Fibroblast of lung (primary cell): Measurements from ENCODE around the gene DOK6. TPM values are rescaled to one million over a fixed set of nuclear protein-coding genes. Genes with fewer than 3 reads are reported as not detected.

Experiments
- DNase-seq, 2 donors: peaks; one replicate each; pipeline versions ENCODE4 v3.0.0 to v3.0.0-alpha.2; 2010; ENCODE audit warnings: low read depth in 2 of 2
- H2AFZ ChIP-seq: 2 replicates; pipeline ENCODE4 v1.5.1; 2012; ENCODE audit warnings: low read length, control low read depth, inconsistent platforms
- H3K27ac ChIP-seq: 2 replicates; pipeline ENCODE4 v1.5.1; 2011; ENCODE audit warnings: low read length, control low read depth; ENCODE audit not compliant: insufficient read depth
- H3K27me3 ChIP-seq: 2 replicates; pipeline ENCODE4 v1.5.1; 2011; ENCODE audit warnings: mild to moderate bottlenecking, low read length; ENCODE audit not compliant: control insufficient read depth, insufficient read depth
- H3K36me3 ChIP-seq: 2 replicates; pipeline ENCODE4 v1.5.1; 2011; ENCODE audit warnings: low read length; ENCODE audit not compliant: control insufficient read depth, insufficient read depth
- H3K4me1 ChIP-seq: 2 replicates; pipeline ENCODE4 v1.5.1; 2011; ENCODE audit warnings: low read length; ENCODE audit not compliant: control insufficient read depth, insufficient read depth; ENCODE audit errors: extremely low read depth
- H3K4me2 ChIP-seq: 2 replicates; pipeline ENCODE4 v1.5.1; 2011; ENCODE audit warnings: low read length, control low read depth; ENCODE audit not compliant: insufficient read depth; ENCODE audit errors: extremely low read depth
- H3K4me3 ChIP-seq, 4 experiments: fragments of 200-600 bp in 1 of 4; sonication (generic) in 1 of 4; replicated peaks in 1 of 4; 2 replicates each; pipeline ENCODE4 v1.5.1; 2011 to 2016; ENCODE audit warnings: low read length in 4 of 4, low read depth in 3 of 4, mild to moderate bottlenecking in 3 of 4, control low read depth in 2 of 4, inconsistent platforms in 1 of 4, mixed read lengths in 1 of 4; ENCODE audit not compliant: insufficient read depth in 1 of 4; ENCODE audit errors: control extremely low read depth in 1 of 4
- H3K79me2 ChIP-seq: 2 replicates; pipeline ENCODE4 v1.5.1; 2012; ENCODE audit warnings: mild to moderate bottlenecking, low read length, inconsistent platforms; ENCODE audit not compliant: control insufficient read depth, insufficient read depth
- H3K9ac ChIP-seq: 2 replicates; pipeline ENCODE4 v1.5.1; 2011; ENCODE audit warnings: mild to moderate bottlenecking, low read length, control low read depth; ENCODE audit not compliant: insufficient read depth
- H3K9me3 ChIP-seq: 2 replicates; pipeline ENCODE4 v1.5.1; 2012; ENCODE audit warnings: low read depth, low read length; ENCODE audit not compliant: control insufficient read depth, insufficient read depth
- H4K20me1 ChIP-seq: 2 replicates; pipeline ENCODE4 v1.5.1; 2011; ENCODE audit warnings: low read length; ENCODE audit not compliant: control insufficient read depth, insufficient read depth; ENCODE audit errors: extremely low read depth
- EZH2 ChIP-seq: IDR thresholded peaks from 2 replicates; pipeline ENCODE4 v1.5.1; 2012; ENCODE audit warnings: low read length, control low read depth, mild to moderate bottlenecking; ENCODE audit errors: missing control alignments
- polyA plus RNA-seq, 2 donors: library from polyadenylated mRNA; depleted of rRNA in 1 of 2; stranded (reverse) in 1 of 2; unstranded in 1 of 2; fragments of >200 nt; gene quantifications; 2 replicates each; pipeline ENCODE4 v1.2.1, GENCODE V29; 2011 to 2012; ENCODE audit warnings: missing spikeins in 1 of 2
- total RNA-seq: library from RNA; depleted of rRNA; stranded (reverse); fragments of >200 nt; gene quantifications from 2 replicates; pipeline ENCODE4 v1.2.1, GENCODE V29; 2014
- TF ChIP-seq, protein P1 (sequence below), 2 donors: IDR thresholded peaks in 1 of 2; conservative IDR thresholded peaks in 1 of 2; 1 replicate in 1 of 2; 2 replicates in 1 of 2; pipeline ENCODE4 v1.5.1; 2011 to 2012; ENCODE audit warnings: low read length in 2 of 2, control low read depth in 1 of 2, inconsistent platforms in 1 of 2, low read depth in 1 of 2, mild to moderate bottlenecking in 1 of 2

The DOK6 gene
- total and polyA plus RNA-seq, 2 donors (not counting 1 experiment from before 2014, with no cell fraction given) = 4.0 to 7.8 TPM

GRCh38 chr18:69784815-69785214 is 384.1 kb downstream of the DOK6 start:
- Histone ChIP-seq H4K20me1 (no peaks in the 10 kb centered on the region), H3K27me3 (no peaks in the 10 kb centered on the region), H3K4me2 (no peak overlapping the region), H3K9ac (no peak overlapping the region), H3K4me1 (peaks cover 3% of the 10 kb centered on the region), H3K27ac (no peak overlapping the region), H3K4me3 (no peak overlapping the region), H3K36me3 (no peaks in the 10 kb centered on the region), H3K79me2 (no peaks in the 10 kb centered on the region), H3K9me3 (no peaks in the 10 kb centered on the region), H2AFZ (no peak overlapping the region)
- TF ChIP-seq, protein P1, sequence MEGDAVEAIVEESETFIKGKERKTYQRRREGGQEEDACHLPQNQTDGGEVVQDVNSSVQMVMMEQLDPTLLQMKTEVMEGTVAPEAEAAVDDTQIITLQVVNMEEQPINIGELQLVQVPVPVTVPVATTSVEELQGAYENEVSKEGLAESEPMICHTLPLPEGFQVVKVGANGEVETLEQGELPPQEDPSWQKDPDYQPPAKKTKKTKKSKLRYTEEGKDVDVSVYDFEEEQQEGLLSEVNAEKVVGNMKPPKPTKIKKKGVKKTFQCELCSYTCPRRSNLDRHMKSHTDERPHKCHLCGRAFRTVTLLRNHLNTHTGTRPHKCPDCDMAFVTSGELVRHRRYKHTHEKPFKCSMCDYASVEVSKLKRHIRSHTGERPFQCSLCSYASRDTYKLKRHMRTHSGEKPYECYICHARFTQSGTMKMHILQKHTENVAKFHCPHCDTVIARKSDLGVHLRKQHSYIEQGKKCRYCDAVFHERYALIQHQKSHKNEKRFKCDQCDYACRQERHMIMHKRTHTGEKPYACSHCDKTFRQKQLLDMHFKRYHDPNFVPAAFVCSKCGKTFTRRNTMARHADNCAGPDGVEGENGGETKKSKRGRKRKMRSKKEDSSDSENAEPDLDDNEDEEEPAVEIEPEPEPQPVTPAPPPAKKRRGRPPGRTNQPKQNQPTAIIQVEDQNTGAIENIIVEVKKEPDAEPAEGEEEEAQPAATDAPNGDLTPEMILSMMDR (conservative IDR thresholded peaks at IDR 0.05 in 1 of 2, IDR thresholded peaks at IDR 0.05 in 1 of 2; ENCODE audit: low read depth in 1 of 2, low read length in 2 of 2) = no peak
- no peak for TF ChIP-seq EZH2
- no peak for DNase-seq

GRCh38 chr18:69785466-69785865 is 384.8 kb downstream of the DOK6 start:
- H3K9me3 ChIP-seq = no peaks in the 10 kb centered on the region
- H3K4me2 ChIP-seq = no peak overlapping the region
- no peak overlapping the region for H2AFZ ChIP-seq
- peak in 1 of 2 donors; percentile 77 for DNase-seq
- H3K27me3 ChIP-seq = no peaks in the 10 kb centered on the region
- peaks cover 3% of the 10 kb centered on the region for H3K4me1 ChIP-seq
- H3K9ac ChIP-seq = no peak overlapping the region
- no peaks in the 10 kb centered on the region for H3K79me2 ChIP-seq
- no peaks in the 10 kb centered on the region for H3K36me3 ChIP-seq
- H3K4me3 ChIP-seq = no peak overlapping the region
- H4K20me1 ChIP-seq = no peaks in the 10 kb centered on the region
- H3K27ac ChIP-seq = no peak overlapping the region
- no peak for TF ChIP-seq EZH2
- TF ChIP-seq, protein P1 (conservative IDR thresholded peaks at IDR 0.05 in 1 of 2, IDR thresholded peaks at IDR 0.05 in 1 of 2; ENCODE audit: low read depth in 1 of 2, low read length in 2 of 2) = no peak

GRCh38 chr18:69786427-69786826 is 385.7 kb downstream of the DOK6 start:
- no peak overlapping the region for H3K27ac ChIP-seq
- no peaks in the 10 kb centered on the region for H3K27me3 ChIP-seq
- peaks cover 3% of the 10 kb centered on the region for H3K4me1 ChIP-seq
- H3K9ac ChIP-seq = no peak overlapping the region
- DNase-seq = no peak
- H3K9me3 ChIP-seq = no peaks in the 10 kb centered on the region
- H3K79me2 ChIP-seq = no peaks in the 10 kb centered on the region
- H4K20me1 ChIP-seq = no peaks in the 10 kb centered on the region
- H3K4me2 ChIP-seq = no peak overlapping the region
- H3K36me3 ChIP-seq = no peaks in the 10 kb centered on the region
- H3K4me3 ChIP-seq = no peak overlapping the region
- no peak overlapping the region for H2AFZ ChIP-seq
- no peak for TF ChIP-seq EZH2
- TF ChIP-seq, protein P1 (conservative IDR thresholded peaks at IDR 0.05 in 1 of 2, IDR thresholded peaks at IDR 0.05 in 1 of 2; ENCODE audit: low read depth in 1 of 2, low read length in 2 of 2) = no peak
